ENCODE data around the gene CCDC141. TPM values are rescaled to one million over a fixed set of nuclear protein-coding genes. Genes with fewer than 3 reads are reported as not detected.
"Not testable (repeated sequence)": the region's sequence is repeated elsewhere in the genome, so short reads cannot be mapped to it uniquely, and the experiment has no call there.

The CCDC141 gene
- total RNA-seq, 1 donor from 2014 or later: 0.78 TPM

DNA sequence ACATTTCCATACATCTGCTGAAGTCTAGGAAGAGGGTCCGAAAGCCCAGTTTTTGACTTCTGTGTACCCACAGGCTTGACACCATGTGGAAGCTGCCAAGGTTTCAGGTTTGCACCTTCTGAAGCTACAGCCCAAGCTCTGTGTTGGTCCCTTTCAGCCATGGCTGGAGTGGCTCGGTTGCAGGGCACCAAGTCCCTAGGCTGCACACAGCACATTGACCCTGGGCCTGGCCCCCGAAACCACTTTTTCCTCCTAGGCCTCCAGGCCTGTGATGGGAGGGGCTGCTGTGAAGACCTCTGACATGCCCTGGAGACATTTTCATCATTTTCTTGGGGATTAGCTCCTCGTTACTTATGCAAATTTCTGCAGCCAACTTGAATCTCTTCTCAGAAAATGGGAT lies 55.7 kb downstream of the CCDC141 start:
- Mint-ChIP-seq H3K4me1 (ENCODE audit: low read depth) (peaks cover 10% of the 10 kb centered on the region), H3K4me3 (no peak overlapping the region), H3K9me3 (peaks cover 16% of the 10 kb centered on the region), H3K27ac (no peak overlapping the region), H3K27me3 (ENCODE audit: insufficient read depth) (no peaks in the 10 kb centered on the region), H3K36me3 (ENCODE audit: low read depth) (peaks cover 2% of the 10 kb centered on the region)
- no peak for DNase-seq (ENCODE audit: low spot score)
- intact Hi-C loops (cut with micrococcal nuclease): no loop called here

DNA sequence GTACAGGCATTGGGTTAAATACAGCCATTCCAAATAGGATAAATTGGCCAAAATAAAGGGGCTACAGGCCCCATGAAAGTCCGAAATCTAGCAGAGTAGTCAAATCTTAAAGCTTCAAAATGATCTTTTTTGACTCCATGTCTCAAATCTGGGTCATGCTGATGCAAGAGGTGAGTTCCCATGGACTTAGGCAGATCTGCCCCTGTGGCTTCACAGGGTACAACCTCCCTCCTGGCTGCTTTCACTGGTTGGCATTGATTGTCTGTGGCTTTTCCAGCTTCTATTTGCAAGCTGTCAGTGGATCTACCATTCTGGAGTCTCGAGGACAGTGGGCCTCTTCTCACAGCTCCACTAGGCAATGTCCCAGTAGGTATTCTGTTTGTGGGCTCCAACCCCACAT lies 56.1 kb downstream of the CCDC141 start:
- H3K4me3 Mint-ChIP-seq: no peak overlapping the region
- H3K4me1 Mint-ChIP-seq (ENCODE audit: low read depth): peaks cover 10% of the 10 kb centered on the region
- H3K27me3 Mint-ChIP-seq (ENCODE audit: insufficient read depth): no peaks in the 10 kb centered on the region
- intact Hi-C loops (cut with micrococcal nuclease): no loop called here
- H3K9me3 Mint-ChIP-seq: peaks cover 16% of the 10 kb centered on the region
- DNase-seq (ENCODE audit: low spot score): no peak
- no peak overlapping the region for H3K27ac Mint-ChIP-seq
- H3K36me3 Mint-ChIP-seq (ENCODE audit: low read depth): peaks cover 1% of the 10 kb centered on the region

DNA sequence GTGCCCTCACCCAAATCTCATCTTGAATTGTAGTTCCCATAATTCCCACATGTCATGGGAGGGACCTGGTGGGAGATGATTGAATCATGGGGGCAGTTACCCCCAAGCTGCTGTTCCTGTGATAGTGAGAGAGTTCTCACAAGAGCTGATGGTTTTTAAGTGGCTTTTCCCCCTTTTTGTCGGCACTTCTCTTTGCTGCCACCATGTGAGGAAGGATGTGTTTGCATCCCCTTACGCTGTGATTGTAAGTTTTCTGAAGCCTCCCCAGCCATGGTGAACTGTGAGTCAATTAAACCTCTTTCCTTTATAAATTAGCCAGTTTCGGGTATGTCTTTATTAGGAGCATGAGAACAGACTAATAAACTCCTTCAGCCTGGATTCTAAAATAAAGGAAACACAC lies 57.2 kb downstream of the CCDC141 start:
- H3K27me3 Mint-ChIP-seq (ENCODE audit: insufficient read depth); DNase-seq (ENCODE audit: low spot score); H3K4me1 Mint-ChIP-seq (ENCODE audit: low read depth); H3K4me3 Mint-ChIP-seq; H3K36me3 Mint-ChIP-seq (ENCODE audit: low read depth); H3K27ac Mint-ChIP-seq; intact Hi-C loops (cut with micrococcal nuclease): not testable (repeated sequence)
- peaks cover 16% of the 10 kb centered on the region for H3K9me3 Mint-ChIP-seq

DNA sequence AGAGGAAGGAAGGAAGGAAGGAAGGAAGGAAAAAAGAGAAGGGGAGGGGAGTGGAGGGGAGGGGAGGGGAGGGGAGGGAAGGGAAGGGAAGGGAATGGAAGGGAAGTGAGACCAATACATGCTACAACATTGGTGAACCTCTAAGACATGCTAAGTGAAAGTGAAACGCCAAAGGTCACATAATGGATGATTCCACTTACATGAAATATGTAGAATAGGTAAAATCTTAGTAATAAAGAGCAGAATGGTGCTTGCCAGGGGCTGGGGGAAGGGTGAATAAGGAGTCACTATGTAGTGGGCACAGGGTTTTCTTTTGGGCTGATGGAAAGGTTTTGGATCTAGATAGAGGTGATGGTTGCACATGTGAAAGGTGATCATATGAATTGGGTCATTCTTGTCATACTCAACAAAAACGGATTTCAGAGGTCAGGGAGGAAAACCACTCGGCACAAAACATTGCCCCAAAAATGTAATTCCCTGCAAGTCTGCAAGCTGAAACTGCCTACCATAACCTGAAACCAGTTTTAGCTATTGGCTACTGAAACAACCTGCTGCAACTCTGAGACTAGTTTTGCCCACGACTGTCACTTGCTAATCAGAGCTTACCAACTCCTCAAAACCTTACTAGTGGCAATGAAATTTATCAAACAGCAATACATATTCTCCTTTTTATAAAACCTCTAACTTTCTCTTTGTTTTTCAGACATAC lies 59.2 kb downstream of the CCDC141 start:
- H3K27ac Mint-ChIP-seq: no peak overlapping the region
- H3K4me3 Mint-ChIP-seq: no peak overlapping the region
- H3K27me3 Mint-ChIP-seq (ENCODE audit: insufficient read depth): no peaks in the 10 kb centered on the region

DNA sequence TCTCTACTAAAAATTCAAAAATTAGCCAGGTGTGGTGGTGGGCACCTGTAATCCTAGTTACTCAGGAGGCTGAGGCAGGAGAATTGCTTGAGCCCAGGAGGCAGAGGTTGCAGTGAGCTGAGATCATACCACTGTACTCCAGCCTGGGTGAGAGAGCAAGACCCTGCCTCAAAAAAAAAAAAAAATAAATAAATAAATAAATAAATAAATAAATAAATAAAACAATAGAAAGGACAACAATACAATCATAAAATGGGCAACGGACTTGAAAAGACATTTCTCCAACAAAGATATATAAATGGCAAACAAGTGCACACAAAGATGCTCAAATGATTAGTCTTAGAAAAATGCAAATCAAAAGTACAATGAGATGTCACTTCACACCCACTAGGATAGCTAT lies 60.5 kb downstream of the CCDC141 start:
- DNase-seq (ENCODE audit: low spot score); H3K4me3 Mint-ChIP-seq; H3K27ac Mint-ChIP-seq; H3K4me1 Mint-ChIP-seq (ENCODE audit: low read depth); H3K9me3 Mint-ChIP-seq; H3K36me3 Mint-ChIP-seq (ENCODE audit: low read depth); H3K27me3 Mint-ChIP-seq (ENCODE audit: insufficient read depth); intact Hi-C loops (cut with micrococcal nuclease): not testable (repeated sequence)

More for the DNA sequence above, 59.2 kb downstream of the CCDC141 start:
- peaks cover 10% of the 10 kb centered on the region for H3K4me1 Mint-ChIP-seq (ENCODE audit: low read depth)
- no peak for DNase-seq (ENCODE audit: low spot score)
- H3K36me3 Mint-ChIP-seq (ENCODE audit: low read depth): peaks cover 1% of the 10 kb centered on the region
- intact Hi-C loops (cut with micrococcal nuclease): no loop called here
- H3K9me3 Mint-ChIP-seq: peaks cover 16% of the 10 kb centered on the region

DNA sequence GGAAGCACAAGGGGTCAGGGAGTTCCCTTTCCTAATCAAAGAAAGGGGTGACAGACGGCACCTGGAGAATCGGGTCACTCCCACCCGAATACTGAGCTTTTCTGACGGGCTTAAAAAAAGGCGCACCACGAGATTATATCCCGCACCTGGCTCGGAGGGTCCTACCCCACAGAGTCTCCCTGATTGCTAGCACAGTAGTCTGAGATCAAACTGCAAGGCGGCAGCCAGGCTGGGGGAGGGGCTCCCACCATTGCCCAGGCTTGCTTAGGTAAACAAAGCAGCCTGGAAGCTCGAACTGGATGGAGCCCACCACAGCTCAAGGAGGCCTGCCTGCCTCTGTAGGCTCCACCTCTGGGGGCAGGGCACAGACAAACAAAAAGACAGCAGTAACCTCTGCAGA lies 67.3 kb downstream of the CCDC141 start:
- H3K4me3 Mint-ChIP-seq: not testable (repeated sequence)

DNA sequence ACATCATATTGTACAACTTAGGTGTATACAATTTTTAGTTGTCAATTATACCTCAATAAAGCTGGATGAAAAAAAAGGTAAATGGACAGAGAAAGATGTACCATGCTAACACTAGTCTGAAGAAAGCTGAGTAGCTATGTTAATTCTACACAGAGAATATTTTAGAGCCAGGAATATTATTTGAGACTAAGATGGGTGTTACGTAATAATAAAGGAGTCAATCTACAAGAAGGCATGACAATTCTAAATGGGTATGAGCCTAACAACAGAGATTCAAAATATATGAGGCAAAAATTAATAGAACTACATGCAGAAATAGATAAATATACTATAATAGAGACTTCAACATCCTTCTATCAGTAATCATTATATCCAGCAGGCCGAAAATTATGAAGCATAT lies 69.1 kb downstream of the CCDC141 start:
- no peak overlapping the region for H3K27ac Mint-ChIP-seq
- H3K36me3 Mint-ChIP-seq (ENCODE audit: low read depth): no peaks in the 10 kb centered on the region
- no peaks in the 10 kb centered on the region for H3K9me3 Mint-ChIP-seq
- H3K4me1 Mint-ChIP-seq (ENCODE audit: low read depth): no peaks in the 10 kb centered on the region
- DNase-seq (ENCODE audit: low spot score): no peak
- H3K27me3 Mint-ChIP-seq (ENCODE audit: insufficient read depth): no peaks in the 10 kb centered on the region
- intact Hi-C loops (cut with micrococcal nuclease): no loop called here
- H3K4me3 Mint-ChIP-seq: no peak overlapping the region

More for the DNA sequence above, 67.3 kb downstream of the CCDC141 start:
- H3K27me3 Mint-ChIP-seq (ENCODE audit: insufficient read depth); H3K4me1 Mint-ChIP-seq (ENCODE audit: low read depth); H3K36me3 Mint-ChIP-seq (ENCODE audit: low read depth); H3K9me3 Mint-ChIP-seq; intact Hi-C loops (cut with micrococcal nuclease); H3K27ac Mint-ChIP-seq; DNase-seq (ENCODE audit: low spot score): not testable (repeated sequence)

DNA sequence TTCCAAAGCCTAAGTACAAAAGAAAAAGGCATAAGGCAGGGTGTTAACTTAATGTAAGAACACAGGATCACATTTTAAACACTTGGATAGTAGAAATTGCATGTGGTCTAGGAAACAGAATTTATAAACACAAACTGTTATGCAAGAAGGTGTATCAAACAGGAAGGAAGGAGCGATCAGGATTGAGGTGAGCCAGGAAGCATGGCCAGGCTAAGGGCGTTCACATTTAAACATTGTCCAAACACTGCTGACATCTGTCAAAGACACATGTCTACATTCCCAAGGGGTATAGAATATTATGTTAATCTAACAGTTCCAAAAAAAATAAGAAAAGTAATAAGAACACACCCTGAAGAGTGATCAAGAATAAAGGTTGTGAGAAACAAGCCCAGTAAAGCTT lies 71.3 kb downstream of the CCDC141 start:
- intact Hi-C loops (cut with micrococcal nuclease): no loop called here

DNA sequence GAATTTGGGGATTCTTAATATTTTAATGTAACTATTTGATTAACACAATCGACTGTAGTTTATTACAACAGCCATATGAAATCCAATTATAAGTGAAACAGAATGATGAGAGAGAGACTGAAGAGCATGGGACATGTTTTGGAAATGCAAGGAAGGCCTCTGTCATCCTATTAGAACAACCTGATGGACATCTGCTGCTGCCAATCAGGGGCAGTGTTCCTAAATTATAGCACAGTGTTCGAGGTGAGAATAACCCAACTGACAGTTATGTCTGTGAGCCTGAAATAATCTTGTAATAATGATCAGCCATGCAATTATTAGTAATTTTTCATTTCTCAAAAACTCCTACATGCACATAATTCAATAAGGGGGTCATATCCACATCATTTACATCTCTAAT lies 73.6 kb downstream of the CCDC141 start:
- Mint-ChIP-seq H3K4me3 (no peak overlapping the region), H3K27me3 (ENCODE audit: insufficient read depth) (no peaks in the 10 kb centered on the region), H3K9me3 (no peaks in the 10 kb centered on the region), H3K27ac (no peak overlapping the region), H3K36me3 (ENCODE audit: low read depth) (no peaks in the 10 kb centered on the region), H3K4me1 (ENCODE audit: low read depth) (no peaks in the 10 kb centered on the region)
- DNase-seq (ENCODE audit: low spot score): no peak
- intact Hi-C loops (cut with micrococcal nuclease): no loop called here

More for the DNA sequence above, 71.3 kb downstream of the CCDC141 start:
- H3K4me3 Mint-ChIP-seq: no peak overlapping the region
- H3K9me3 Mint-ChIP-seq: no peaks in the 10 kb centered on the region
- no peak for DNase-seq (ENCODE audit: low spot score)
- no peaks in the 10 kb centered on the region for H3K4me1 Mint-ChIP-seq (ENCODE audit: low read depth)
- H3K27ac Mint-ChIP-seq: peak overlapping the region; percentile 28
- no peaks in the 10 kb centered on the region for H3K27me3 Mint-ChIP-seq (ENCODE audit: insufficient read depth)
- H3K36me3 Mint-ChIP-seq (ENCODE audit: low read depth): no peaks in the 10 kb centered on the region

DNA sequence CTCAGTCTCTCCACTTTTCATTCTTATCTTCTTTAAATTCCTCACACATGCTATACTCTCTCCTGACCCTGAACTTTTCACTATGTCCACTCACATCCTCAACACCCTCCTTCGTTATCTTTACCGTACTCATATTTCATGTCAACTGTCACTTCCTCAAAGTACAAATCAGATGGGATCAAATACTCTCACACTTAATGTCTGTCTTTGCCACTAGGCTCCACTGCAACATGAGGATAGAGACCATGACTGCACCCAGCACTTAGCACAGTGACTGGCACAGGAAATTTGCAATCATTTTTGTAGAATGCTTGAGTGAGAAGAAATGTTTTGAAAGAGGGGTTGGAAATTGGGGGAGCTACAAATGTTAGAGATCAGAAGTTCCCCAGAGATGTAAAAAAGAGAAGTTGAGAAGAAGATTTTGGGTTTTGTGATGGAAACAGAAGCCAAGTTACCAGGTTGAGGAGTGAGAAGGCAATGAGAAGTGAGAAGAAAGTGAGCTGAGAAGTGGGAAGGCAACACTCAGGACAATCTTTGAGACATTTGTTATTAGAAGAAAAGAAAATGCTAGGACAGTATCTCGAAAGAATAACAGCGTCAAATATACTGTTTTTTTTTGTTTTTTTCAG lies 87.0 kb downstream of the CCDC141 start:
- intact Hi-C loops (cut with micrococcal nuclease): no loop called here
- H3K27me3 Mint-ChIP-seq (ENCODE audit: insufficient read depth): no peaks in the 10 kb centered on the region
- H3K36me3 Mint-ChIP-seq (ENCODE audit: low read depth): no peaks in the 10 kb centered on the region
- no peaks in the 10 kb centered on the region for H3K9me3 Mint-ChIP-seq
- no peak for DNase-seq (ENCODE audit: low spot score)
- no peaks in the 10 kb centered on the region for H3K4me1 Mint-ChIP-seq (ENCODE audit: low read depth)
- no peak overlapping the region for H3K27ac Mint-ChIP-seq
- no peak overlapping the region for H3K4me3 Mint-ChIP-seq

DNA sequence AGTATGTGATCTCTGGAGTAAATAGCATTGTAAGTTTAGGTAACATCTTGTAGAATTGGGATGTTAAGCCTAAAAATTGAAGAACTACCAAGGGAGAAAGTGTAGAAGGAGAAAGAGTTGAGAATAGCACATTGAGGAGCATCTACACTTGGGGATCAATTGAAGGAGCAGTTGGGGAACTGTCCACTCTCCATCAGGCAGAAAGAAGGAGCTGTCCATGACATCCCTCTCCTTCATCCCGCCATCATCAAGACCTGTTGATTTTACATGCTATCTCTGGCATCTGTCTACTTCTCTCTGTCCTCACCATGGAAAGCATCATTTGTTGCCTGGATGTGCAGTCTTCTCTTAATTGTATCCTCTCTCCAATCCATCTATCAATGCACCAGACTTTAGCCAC lies 87.8 kb downstream of the CCDC141 start:
- intact Hi-C loops (cut with micrococcal nuclease): no loop called here
- no peaks in the 10 kb centered on the region for H3K9me3 Mint-ChIP-seq
- no peaks in the 10 kb centered on the region for H3K36me3 Mint-ChIP-seq (ENCODE audit: low read depth)
- H3K27me3 Mint-ChIP-seq (ENCODE audit: insufficient read depth): no peaks in the 10 kb centered on the region
- H3K27ac Mint-ChIP-seq: no peak overlapping the region
- DNase-seq (ENCODE audit: low spot score): no peak
- H3K4me3 Mint-ChIP-seq: no peak overlapping the region
- H3K4me1 Mint-ChIP-seq (ENCODE audit: low read depth): no peaks in the 10 kb centered on the region

DNA sequence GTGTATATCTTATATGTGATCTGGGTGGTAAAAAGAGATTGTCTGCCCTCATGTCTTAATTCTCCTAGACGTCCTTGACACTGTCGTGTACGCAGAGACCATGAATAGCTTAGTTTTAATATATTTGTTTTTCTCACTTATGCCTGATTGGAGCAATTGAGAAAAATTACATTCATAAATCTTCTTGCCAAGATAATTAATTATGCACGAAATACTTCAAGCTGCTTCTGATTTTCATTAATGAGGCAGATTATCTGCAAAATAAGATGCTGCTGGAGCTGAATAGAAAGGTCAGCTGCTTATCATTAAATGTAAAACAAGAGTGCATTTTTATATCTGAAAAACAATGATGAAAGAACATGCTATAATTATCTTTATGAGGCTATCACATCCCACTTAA lies 95.9 kb downstream of the CCDC141 start:
- intact Hi-C loops (cut with micrococcal nuclease): no loop called here
- Mint-ChIP-seq H3K4me3 (no peak overlapping the region), H3K9me3 (no peaks in the 10 kb centered on the region), H3K36me3 (ENCODE audit: low read depth) (no peaks in the 10 kb centered on the region), H3K4me1 (ENCODE audit: low read depth) (no peaks in the 10 kb centered on the region), H3K27me3 (ENCODE audit: insufficient read depth) (no peaks in the 10 kb centered on the region), H3K27ac (no peak overlapping the region)
- DNase-seq (ENCODE audit: low spot score): no peak

DNA sequence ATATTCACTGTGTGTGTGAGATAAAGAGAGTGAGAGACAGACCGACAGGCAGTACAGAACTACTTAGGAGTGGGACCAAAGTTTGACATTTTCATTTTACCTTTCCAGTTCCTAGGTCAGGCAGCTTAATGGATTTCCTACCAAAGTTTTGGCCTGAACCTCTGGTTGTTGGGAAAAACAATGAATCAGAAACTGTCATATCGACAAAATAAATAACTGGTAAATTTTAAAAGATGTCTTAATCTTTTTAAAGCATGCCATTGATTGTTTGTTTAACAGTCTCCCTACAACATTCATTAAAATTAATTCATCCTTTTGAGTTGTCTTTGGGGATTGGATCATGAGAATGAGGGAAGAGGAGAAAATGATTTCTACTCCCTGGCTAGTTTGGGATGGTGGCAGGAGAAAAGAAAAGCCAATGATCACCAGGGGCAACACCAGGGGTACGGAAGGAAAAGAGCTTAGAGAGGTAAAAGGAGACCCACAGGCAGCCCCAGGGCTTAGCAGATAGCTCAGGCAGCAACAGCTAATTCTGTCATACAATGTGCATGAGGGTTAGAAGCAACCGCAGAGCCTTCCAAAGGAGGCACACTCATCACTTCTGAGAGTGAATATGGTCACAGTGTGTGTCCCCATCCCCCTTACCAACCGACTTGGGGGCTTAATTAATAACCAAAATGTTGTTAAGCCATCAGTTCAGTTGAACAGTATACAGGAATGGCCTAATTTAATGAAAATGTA lies 98.5 kb downstream of the CCDC141 start:
- Mint-ChIP-seq H3K4me3 (no peak overlapping the region), H3K9me3 (no peaks in the 10 kb centered on the region), H3K36me3 (ENCODE audit: low read depth) (no peaks in the 10 kb centered on the region), H3K27me3 (ENCODE audit: insufficient read depth) (no peaks in the 10 kb centered on the region), H3K4me1 (ENCODE audit: low read depth) (no peaks in the 10 kb centered on the region), H3K27ac (no peak overlapping the region)
- DNase-seq (ENCODE audit: low spot score): no peak
- intact Hi-C loops (cut with micrococcal nuclease): no loop called here

Measured in activated T-helper 1 cell treated with anti-CD3 and anti-CD28 coated beads, Interleukin-12 subunit alpha, Interleukin-12 subunit beta, Interleukin-2, Interleukin-4 antibody, amounts not matched to agents 30 ng/mL and 10 ng/mL and 1 ng/mL, durations not matched to agents 14 hours and 24 hours and 36 hours (primary cell).